BLaER1 treated with 17β-estradiol and CSF1 and Interleukin-3, amounts not matched to agents 10 nM and 100 nM (cell line): ENCODE measurements around the gene MED29.
A peak's percentile ranks its signal among the peaks of the same experiment; 100 is the strongest.

Source experiments
- H3K27ac ChIP-seq, 11 experiments: shearing (Covaris generic); formaldehyde crosslinking; 2 replicates each; pipeline ENCODE4 v1.8.1; 2022
- H3K27me3 ChIP-seq, 11 experiments: shearing (Covaris generic); formaldehyde crosslinking; 2 replicates each; pipeline ENCODE4 v1.8.1; 2022
- H3K36me3 ChIP-seq, 11 experiments: shearing (Covaris generic); formaldehyde crosslinking; 2 replicates each; pipeline ENCODE4 v1.8.1; 2022
- H3K4me1 ChIP-seq, 10 experiments: shearing (Covaris generic); formaldehyde crosslinking; 2 replicates each; pipeline ENCODE4 v1.8.1; 2022
- H3K4me2 ChIP-seq, 11 experiments: shearing (Covaris generic); formaldehyde crosslinking; 2 replicates each; pipeline ENCODE4 v1.8.1; 2022
- H3K4me3 ChIP-seq, 10 experiments: shearing (Covaris generic); formaldehyde crosslinking; 2 replicates each; pipeline ENCODE4 v1.8.1; 2022
- H3K9ac ChIP-seq, 11 experiments: shearing (Covaris generic); formaldehyde crosslinking; 2 replicates each; pipeline ENCODE4 v1.8.1; 2022
- H3K9me3 ChIP-seq, 11 experiments: shearing (Covaris generic); formaldehyde crosslinking; replicated peaks in 1 of 11; 2 replicates each; pipeline ENCODE4 v1.8.1; 2022
- H4K20me1 ChIP-seq, 11 experiments: shearing (Covaris generic); formaldehyde crosslinking; 2 replicates each; pipeline ENCODE4 v1.8.1; 2022
- Cebpa-rat ChIP-seq, 11 experiments: shearing (Covaris generic); IDR thresholded peaks; 2 replicates each; pipeline ENCODE4 v1.8.1; 2022

The MED29 gene

GRCh38 chr19:39416152-39417120, 25.3 kb downstream of the MED29 start:
- Histone ChIP-seq H3K4me2 (peak overlapping the region in 6 of 11 experiments; percentile 82 to 96 (median 90); a peak in 10 of 22 replicates), H3K4me1 (peaks cover 22 to 37% (median 29%) of the 10 kb centered on the region in 10 experiments), H4K20me1 (peaks cover 0 to 78% (median 55%) of the 10 kb centered on the region in 11 experiments; a peak in 21 of 22 replicates), H3K4me3 (0 out of 20 replicates have a peak overlapping the region, but pooled peaks of 1 of the 10 experiments have one; percentile 87), H3K9ac (peak overlapping the region; percentile 92 to 99 (median 97); a peak in 19 of 22 replicates), H3K27ac (peak overlapping the region in 7 of 11 experiments; percentile 10 to 96 (median 26); a peak in 8 of 22 replicates), H3K36me3 (peaks cover 64 to 70% (median 68%) of the 10 kb centered on the region in 11 experiments), H3K27me3 (no peaks in the 10 kb centered on the region), H3K9me3 (no peaks in the 10 kb centered on the region)
- no peak for TF ChIP-seq Cebpa-rat (IDR thresholded peaks at IDR 0.05)

- Histone ChIP-seq H3K4me2 (peak overlapping the region in 1 of 11 experiments; percentile 86; a peak in 1 of 22 replicates), H3K9ac (peak overlapping the region in 3 of 11 experiments; percentile 29 to 97 (median 32); a peak in 4 of 22 replicates), H3K36me3 (peaks cover 76 to 82% (median 79%) of the 10 kb centered on the region in 11 experiments), H3K9me3 (no peaks in the 10 kb centered on the region), H3K4me3 (no peak overlapping the region), H4K20me1 (peaks cover 0 to 89% (median 59%) of the 10 kb centered on the region in 11 experiments; a peak in 21 of 22 replicates), H3K27ac (no peak overlapping the region), H3K4me1 (peaks cover 19 to 35% (median 26%) of the 10 kb centered on the region in 10 experiments), H3K27me3 (no peaks in the 10 kb centered on the region)
- no peak for TF ChIP-seq Cebpa-rat (IDR thresholded peaks at IDR 0.05)
These were observed 26.4 kb downstream of the MED29 start for GRCh38 chr19:39417463-39418181.

- H3K36me3 ChIP-seq = peaks cover 90 to 96% (median 93%) of the 10 kb centered on the region in 11 experiments
- no peak for TF ChIP-seq Cebpa-rat (IDR thresholded peaks at IDR 0.05)
- H3K4me2 ChIP-seq = no peak overlapping the region
- no peak overlapping the region for H3K9ac ChIP-seq
- H3K27me3 ChIP-seq = no peaks in the 10 kb centered on the region
- peaks cover 0 to 100% (median 67%) of the 10 kb centered on the region in 11 experiments; a peak in 21 of 22 replicates for H4K20me1 ChIP-seq
- H3K4me3 ChIP-seq = no peak overlapping the region
- no peak overlapping the region for H3K27ac ChIP-seq
- H3K9me3 ChIP-seq = no peaks in the 10 kb centered on the region
- peaks cover 19 to 35% (median 23%) of the 10 kb centered on the region in 10 experiments for H3K4me1 ChIP-seq
These were observed 27.8 kb downstream of the MED29 start for GRCh38 chr19:39419003-39419402.

GRCh38 chr19:39420769-39421168, 29.6 kb downstream of the MED29 start:
- TF ChIP-seq Cebpa-rat (IDR thresholded peaks at IDR 0.05) = no peak
- Histone ChIP-seq H3K4me1 (peaks cover 1 to 20% (median 6%) of the 10 kb centered on the region in 10 experiments; a peak in 16 of 20 replicates), H3K9me3 (no peaks in the 10 kb centered on the region), H3K4me3 (no peak overlapping the region), H4K20me1 (peaks cover 0 to 100% (median 67%) of the 10 kb centered on the region in 11 experiments; a peak in 20 of 22 replicates), H3K27ac (no peak overlapping the region), H3K27me3 (no peaks in the 10 kb centered on the region), H3K4me2 (no peak overlapping the region), H3K36me3 (peaks cover 95 to 100% (median 99%) of the 10 kb centered on the region in 11 experiments), H3K9ac (no peak overlapping the region)

- Histone ChIP-seq H3K9me3 (no peaks in the 10 kb centered on the region), H3K9ac (no peak overlapping the region), H3K27ac (no peak overlapping the region), H3K4me1 (peaks cover 0 to 7% (median 0%) of the 10 kb centered on the region in 10 experiments; a peak in 6 of 20 replicates), H4K20me1 (peaks cover 0 to 99% (median 67%) of the 10 kb centered on the region in 11 experiments; a peak in 20 of 22 replicates), H3K4me2 (no peak overlapping the region), H3K4me3 (no peak overlapping the region), H3K36me3 (peaks cover 87 to 90% (median 89%) of the 10 kb centered on the region in 11 experiments), H3K27me3 (no peaks in the 10 kb centered on the region)
- no peak for TF ChIP-seq Cebpa-rat (IDR thresholded peaks at IDR 0.05)
These were observed 30.8 kb downstream of the MED29 start for GRCh38 chr19:39422020-39422419.

- H3K9me3 ChIP-seq = no peaks in the 10 kb centered on the region
- H3K4me2 ChIP-seq = no peak overlapping the region
- no peaks in the 10 kb centered on the region for H3K27me3 ChIP-seq
- peaks cover 0 to 99% (median 67%) of the 10 kb centered on the region in 11 experiments; a peak in 20 of 22 replicates for H4K20me1 ChIP-seq
- no peak overlapping the region for H3K4me3 ChIP-seq
- H3K4me1 ChIP-seq = peaks cover 0 to 8% (median 3%) of the 10 kb centered on the region in 10 experiments; a peak in 7 of 20 replicates
- H3K9ac ChIP-seq = no peak overlapping the region
- peaks cover 73 to 78% (median 75%) of the 10 kb centered on the region in 11 experiments for H3K36me3 ChIP-seq
- TF ChIP-seq Cebpa-rat (IDR thresholded peaks at IDR 0.05) = no peak
- no peak overlapping the region for H3K27ac ChIP-seq
These were observed 32.3 kb downstream of the MED29 start for GRCh38 chr19:39423258-39424086.

GRCh38 chr19:39424934-39425333, 33.8 kb downstream of the MED29 start:
- no peak for TF ChIP-seq Cebpa-rat (IDR thresholded peaks at IDR 0.05)
- H3K36me3 ChIP-seq = peaks cover 59 to 64% (median 61%) of the 10 kb centered on the region in 11 experiments

GRCh38 chr19:39425744-39426143, 34.6 kb downstream of the MED29 start:
- H3K4me2 ChIP-seq = no peak overlapping the region
- H3K27me3 ChIP-seq = no peaks in the 10 kb centered on the region
- peaks cover 7 to 20% (median 13%) of the 10 kb centered on the region in 10 experiments; a peak in 19 of 20 replicates for H3K4me1 ChIP-seq
- no peaks in the 10 kb centered on the region for H3K9me3 ChIP-seq
- no peak for TF ChIP-seq Cebpa-rat (IDR thresholded peaks at IDR 0.05)
- H4K20me1 ChIP-seq = peaks cover 0 to 99% (median 68%) of the 10 kb centered on the region in 11 experiments; a peak in 20 of 22 replicates
- peaks cover 51 to 56% (median 53%) of the 10 kb centered on the region in 11 experiments for H3K36me3 ChIP-seq
- no peak overlapping the region for H3K4me3 ChIP-seq
- no peak overlapping the region for H3K27ac ChIP-seq
- no peak overlapping the region for H3K9ac ChIP-seq

More at GRCh38 chr19:39424934-39425333, 33.8 kb downstream of the MED29 start:
- Histone ChIP-seq H3K27me3 (no peaks in the 10 kb centered on the region), H3K4me2 (no peak overlapping the region), H3K4me3 (no peak overlapping the region), H3K4me1 (peaks cover 0 to 12% (median 7%) of the 10 kb centered on the region in 10 experiments; a peak in 9 of 20 replicates), H4K20me1 (peaks cover 0 to 99% (median 66%) of the 10 kb centered on the region in 11 experiments; a peak in 20 of 22 replicates), H3K9me3 (no peaks in the 10 kb centered on the region), H3K27ac (no peak overlapping the region), H3K9ac (no peak overlapping the region)
